GM21529 (cell line): ENCODE data around the gene BOC.

Experiments used
- ATAC-seq: cut with Tn5 transposase; IDR thresholded peaks from one replicate; pipeline ENCODE4 v1.9.1; 2021; ENCODE audit not compliant: unreplicated experiment

The BOC gene

DNA sequence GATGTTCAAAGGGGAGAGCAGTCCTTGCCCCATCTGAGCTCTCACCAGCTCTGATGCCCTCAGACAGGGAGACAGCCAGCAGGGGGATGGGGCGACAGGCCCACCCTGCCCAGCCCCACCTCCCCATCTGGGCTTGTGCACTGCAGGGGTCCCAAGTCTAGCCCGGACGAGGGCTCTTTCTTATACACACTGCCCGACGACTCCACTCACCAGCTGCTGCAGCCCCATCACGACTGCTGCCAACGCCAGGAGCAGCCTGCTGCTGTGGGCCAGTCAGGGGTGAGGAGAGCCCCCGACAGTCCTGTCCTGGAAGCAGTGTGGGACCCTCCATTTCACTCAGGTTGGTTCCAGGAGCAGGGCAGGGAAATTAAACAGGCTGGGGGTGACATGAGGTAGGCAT is 73.9 kb downstream of the BOC start:
- no peak for ATAC-seq

DNA sequence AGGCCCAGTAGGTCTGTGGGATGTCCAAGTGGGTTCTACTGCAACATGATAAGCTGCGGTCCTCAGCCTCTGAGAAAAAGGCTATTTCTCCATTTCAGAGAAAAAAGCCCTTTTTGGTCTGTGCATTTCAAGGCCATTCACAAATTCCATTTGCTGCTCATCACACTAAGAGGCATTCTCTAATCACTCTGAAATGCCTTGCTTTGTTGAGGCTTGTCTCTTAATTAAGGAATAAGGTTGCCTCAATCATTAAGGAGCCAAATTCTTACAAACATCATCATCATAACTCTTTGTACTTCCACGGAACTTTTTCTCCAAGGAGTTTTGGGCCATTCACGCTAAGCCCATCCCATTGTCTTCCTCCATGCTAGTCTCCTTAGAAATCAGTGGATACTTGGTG is 74.4 kb downstream of the BOC start:
- no peak for ATAC-seq

DNA sequence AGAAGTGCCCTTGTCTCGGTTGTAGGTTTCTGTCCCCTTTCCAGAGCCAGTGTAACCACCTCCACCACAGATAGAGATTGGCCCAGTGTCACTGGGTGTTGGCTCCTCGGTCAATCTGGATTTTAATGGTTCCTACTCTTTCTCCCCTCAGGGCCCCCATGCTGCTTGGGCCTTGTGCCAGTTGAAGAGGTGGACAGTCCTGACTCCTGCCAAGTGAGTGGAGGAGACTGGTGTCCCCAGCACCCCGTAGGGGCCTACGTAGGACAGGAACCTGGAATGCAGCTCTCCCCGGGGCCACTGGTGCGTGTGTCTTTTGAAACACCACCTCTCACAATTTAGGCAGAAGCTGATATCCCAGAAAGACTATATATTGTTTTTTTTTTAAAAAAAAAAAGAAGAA is 75.2 kb downstream of the BOC start:
- no peak for ATAC-seq

DNA sequence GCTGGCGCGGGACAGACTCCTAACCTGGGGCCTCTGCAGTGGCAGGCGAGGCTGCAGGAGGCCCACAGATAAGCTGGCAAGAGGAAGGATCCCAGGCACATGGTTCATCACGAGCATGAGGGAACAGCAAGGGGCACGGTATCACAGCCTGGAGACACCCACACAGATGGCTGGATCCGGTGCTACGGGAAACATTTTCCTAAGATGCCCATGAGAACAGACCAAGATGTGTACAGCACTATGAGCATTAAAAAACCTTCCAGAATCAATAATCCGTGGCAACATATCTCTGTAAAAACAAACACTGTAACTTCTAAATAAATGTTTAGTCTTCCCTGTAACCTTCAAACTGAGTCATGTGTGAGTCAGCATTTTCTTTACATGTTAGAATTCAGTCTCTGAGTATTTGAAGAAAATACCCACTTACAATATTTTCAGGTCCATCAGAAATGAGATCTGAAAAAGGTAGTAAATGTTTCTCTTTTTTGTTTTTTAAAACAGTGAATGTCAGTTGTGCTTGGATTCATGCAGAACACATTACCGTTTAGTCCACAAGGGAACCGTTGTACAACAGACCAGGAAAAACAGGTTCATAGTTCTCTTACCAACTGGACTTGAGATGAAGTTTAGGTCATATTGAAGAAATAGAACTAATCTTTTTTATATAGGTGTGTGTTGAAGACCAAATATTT is 75.9 kb downstream of the BOC start:
- no peak for ATAC-seq

DNA sequence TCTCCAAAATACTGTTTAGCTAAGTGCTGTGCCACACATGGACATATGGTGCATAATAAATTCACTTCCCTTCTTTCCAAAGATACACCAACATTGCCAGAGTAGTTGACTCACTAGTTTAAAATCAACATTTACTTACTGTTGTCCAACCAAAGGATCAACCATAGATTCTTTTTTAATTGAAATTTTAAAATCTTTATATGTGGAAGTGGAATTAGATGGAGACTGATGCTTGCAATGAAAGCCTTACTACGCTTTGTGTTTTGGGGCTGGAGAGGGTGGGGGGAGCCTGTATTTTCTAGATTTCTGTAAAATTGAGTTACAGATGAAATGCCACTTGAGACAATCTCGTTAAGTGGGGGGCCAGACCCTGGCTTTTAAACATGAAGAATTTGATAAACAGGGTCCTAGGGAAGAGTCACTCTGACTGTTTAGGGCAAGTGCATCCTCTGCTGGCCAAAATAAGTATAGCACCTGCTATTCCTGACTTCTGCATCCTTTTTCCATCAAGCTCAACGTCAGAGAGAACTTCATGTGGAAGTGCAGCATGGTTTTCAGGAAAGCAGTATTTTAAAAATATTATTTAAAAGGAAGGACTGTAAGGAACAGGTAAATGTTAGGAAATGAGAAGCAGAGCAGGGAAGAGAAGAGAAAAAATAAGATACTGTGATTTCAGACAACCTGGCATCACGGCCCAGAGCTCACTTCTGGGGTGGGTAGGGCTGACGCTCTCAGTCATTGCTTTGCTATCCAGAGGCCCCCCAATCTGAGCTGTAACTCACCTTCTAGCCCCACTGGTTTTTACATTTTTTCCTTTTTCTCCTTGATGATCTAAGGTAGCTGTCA is 76.7 kb downstream of the BOC start:
- no peak for ATAC-seq

DNA sequence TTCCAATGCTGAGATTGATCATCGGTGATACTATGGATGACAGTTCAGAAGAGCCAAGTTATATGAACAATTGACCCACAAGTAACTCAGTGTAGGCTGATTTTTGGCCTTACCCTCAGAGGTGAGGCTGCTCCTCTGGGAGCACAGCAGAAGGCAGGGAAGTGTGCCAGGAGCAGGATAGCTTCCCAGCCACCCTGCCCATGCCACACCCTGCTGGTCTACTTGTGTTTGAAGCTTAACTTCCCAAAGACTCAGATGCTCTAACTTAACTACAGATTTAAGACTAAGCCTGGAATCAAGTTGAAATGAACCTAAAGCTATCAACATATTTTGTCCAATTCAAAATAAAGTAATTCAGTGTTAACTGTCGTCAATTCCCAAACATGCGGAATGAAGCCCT is 77.5 kb downstream of the BOC start:
- no peak for ATAC-seq

DNA sequence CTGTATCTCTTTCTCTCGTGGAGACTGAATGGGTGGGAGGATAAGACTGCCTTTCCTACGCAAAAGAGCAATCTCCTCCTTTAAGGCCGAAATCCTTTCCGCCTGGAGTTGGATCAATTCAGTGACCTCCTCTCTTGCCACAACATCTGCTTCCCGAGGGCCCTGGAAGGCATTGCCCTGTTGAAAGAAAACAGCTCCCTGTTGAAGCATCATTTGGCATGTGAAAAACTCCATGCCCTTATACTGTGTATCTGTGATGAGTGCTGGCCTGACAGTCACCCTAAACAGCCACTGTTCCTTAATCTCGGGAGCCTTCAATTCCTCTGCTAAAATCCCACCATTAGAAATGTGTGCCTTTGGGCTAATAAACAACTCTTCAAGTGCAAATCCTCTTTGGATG is 80.2 kb downstream of the BOC start:
- no peak for ATAC-seq

DNA sequence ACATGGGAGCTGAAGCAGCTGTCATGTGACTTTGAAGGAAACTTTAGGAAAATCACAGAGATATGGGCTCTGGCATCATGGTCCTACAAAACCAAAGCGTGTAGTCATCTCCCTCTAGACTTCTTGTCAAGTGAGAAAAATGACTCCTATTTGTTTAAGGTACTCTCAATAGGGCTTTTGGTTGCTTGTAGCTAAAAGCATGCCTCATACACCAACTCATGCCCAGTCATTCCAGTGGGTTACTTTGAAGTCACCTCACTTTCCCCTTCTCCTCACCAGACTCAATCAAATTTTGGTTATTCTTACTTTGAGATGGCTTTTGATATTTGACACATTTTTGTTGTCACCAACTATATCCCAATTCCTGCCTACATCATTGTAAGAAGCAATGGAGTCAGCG is 81.6 kb downstream of the BOC start:
- no peak for ATAC-seq

DNA sequence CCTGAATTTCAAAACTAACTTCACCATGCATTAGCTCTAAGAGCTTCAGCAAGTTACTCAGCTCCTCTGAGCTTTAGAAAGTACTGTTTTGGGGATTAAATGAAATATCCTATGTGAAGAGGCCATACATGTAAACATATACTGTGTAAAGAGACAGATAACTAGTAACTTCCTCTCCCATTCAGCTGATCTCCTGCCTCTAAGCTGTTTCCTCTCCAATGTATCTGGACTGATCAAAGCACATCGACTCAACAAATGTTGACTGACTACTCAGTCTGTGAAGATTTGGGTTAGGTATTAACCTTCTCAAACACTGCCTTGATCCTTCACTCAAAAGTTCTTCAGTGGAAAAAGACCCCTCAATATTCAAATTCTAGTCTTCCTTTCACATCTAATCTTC is 82.0 kb downstream of the BOC start:
- ATAC-seq: no peak

DNA sequence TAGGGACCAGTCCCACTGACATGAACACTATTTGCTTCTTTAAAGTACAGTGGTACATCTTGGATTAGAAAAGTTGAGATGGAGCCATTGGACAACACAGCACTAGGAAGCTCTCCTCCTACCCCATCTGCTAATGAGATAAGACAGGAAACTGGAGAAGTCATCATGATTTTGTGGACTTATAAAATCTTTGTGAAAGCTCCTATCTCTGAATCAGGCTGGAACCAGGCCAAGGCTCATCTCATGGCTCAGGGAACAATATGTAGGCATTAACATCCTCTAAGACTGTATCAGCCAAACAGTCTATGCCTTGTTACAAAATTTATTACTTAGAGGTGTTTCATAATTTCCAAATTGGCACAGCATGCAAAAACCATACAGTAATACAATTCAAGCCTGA is 84.1 kb downstream of the BOC start:
- no peak for ATAC-seq

DNA sequence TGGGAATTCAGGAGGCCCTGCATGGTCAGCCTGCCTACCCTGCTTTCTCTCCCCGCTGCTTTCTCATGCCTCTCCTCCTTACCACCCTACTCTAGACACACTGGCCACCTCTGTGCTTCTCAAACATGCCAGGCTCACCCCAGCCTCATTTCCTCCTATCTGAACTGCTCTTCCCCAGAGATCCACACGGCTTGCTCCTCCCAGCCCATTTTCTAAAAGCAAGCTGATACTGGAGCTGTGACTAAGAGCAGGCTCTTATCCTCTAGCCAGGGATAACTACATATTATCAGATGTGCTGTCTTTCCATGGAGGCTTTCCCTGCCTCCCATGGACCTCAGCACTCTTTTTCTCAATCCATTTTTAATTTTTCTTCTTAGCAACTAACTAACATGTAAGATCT is 85.9 kb downstream of the BOC start:
- no peak for ATAC-seq

DNA sequence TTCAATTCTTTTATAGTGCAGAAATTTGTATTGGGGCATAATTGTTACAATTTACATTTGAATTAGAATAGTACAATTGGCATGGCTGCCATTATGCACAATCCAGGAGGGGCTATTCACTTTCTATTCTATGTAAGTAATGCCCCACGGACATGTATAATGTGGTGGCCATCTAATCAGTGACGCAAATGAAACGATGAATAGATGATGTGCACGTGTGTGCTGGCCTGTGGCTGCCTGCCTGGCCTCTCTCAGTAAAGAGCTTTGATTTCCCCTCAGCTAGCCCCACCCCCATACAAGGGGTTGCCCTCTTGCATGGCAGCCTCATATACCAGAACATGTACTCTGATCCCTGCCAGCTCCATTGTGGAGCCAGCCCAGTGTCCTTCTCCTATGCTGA is 86.5 kb downstream of the BOC start:
- no peak for ATAC-seq

DNA sequence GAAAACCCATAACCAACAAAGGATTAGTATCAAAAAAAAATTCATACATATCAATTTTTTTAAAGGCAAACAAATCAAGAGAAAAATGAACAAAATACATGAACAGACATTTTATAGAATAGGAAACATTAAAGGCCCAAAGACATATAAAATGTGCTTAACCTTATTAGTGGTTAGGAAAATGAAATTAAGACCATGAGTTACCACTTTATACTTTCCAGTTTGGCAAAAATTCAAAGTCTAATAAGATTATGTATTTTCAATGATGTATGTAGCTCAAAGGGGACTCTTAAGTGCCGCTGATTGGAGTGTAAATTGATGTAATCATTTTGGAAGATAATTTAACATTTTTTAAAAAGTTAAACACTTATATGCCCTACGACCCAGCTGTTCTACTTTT is 89.2 kb downstream of the BOC start:
- ATAC-seq: no peak

DNA sequence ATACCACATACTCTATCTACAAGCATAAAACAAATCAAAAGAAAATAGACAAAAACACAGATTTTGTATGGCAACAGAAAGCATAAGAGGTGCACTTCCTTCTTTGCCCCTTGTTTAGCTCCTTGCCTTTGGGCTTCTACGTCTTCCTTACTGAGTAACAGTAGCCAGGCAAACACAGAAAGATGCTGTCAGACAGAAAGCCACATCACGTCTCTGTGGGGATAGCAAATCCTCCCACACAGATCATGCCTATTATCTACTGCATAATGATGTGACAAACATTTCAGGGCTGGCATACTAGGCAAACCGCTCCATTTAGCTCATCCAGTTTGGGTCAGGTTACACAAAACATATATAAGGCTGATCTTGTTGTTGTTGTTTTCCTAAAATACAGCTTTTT is 92.7 kb downstream of the BOC start:
- ATAC-seq: no peak

DNA sequence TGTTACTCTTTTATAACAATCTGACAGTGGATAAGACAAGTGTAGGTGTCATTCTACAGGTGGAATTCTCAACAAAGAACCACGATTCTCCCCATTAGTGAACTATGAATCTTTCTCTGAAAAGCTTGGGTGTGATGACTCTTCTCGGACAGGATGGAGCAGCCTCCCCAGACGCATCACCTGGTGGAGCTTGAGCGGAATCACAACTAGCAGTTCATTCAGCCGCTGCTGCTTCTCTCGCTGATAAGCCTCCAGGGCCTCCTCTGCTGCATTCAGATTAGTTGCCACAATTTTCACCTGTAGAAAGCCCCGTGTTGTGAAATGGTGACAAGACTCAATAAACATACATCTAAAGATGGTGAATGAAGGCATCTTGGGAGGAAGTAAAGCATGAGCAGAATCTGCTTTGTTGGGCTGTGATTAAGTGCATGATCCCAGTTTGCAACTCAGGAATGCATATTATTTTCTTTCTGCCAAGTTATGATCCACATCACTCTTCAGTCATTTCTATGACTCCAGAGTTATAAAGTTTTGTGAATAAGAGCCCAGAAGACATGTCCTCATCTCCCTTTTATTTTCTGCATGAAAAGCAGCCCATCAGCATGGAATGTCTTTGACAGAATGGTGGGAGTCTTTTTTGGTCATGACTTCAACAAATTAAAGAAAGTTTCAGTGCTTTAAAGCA is 93.6 kb downstream of the BOC start:
- no peak for ATAC-seq

DNA sequence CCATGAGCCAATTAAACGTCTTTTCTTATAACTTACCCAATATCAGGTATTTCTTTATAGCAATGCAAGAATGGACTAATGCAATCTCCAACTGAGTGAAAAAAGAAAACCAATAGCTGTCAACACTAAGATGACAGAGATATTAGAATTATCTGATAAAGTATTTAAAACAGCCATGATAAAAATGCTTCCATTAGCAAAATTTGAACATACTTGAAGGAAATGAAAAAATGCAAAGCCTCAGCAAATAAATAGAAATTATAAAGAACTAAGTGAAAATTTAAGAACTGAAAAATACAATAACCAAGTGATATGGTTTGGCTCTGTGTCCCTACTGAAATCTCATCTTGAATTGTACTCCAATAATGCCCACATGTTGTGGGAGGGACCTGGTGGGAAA is 99.6 kb downstream of the BOC start:
- ATAC-seq: no peak

DNA sequence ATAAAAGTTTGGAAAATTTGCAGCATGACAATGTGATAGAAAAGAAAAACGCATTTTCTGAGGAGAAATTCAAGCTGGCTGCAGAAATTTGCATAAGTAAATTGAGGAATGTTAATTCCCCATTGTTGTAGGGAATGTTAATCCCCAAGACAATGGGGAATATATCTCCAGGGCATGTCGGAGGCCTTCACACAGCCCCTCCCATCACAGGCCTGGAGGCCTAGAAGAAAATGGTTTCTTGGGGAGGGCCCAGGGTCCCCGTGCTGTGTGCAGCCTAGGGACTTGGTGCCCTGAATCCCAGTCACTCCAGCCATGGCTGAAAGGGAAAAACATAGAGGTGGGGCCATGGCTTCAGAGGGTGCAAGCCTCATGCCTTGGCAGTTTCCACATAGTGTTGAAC is 101.1 kb downstream of the BOC start:
- no peak for ATAC-seq

DNA sequence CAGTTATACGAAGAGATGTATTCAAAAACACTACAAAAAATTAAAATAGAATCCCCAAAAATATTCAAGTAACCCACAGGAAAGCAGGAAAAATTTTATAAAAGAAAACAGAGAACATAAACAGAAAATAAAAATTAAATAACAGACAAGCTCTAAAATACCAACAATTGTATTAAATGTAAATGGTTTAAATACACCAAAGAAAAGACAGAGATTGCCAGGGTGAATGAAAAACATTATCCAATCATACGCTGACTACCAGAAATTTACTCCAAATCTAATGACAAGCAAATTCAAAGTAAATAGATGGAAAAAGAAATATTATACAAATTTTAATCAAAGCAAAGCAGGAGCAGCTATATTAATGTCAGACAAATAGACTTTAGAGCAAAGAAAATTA is 103.6 kb downstream of the BOC start:
- no peak for ATAC-seq

DNA sequence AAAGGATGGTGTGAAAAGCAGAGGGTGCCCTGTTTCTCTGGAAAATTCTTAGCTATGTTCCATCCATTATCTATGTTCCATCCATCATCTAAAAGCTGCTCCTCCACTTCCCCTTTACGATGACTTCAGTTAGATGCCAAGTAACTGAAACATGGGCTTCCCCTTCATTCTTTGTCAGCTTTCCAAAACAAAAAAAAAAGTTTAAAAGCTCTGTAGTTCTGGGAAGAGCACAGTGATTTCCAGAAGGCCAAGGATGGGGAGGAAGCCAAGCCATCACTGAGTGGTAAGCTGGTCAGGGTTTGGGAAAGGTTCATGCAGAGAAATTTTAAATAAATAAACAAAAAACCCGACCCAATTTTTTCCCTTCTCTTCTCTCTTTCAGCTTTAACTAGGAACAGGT is 118.4 kb downstream of the BOC start:
- ATAC-seq: no peak

DNA sequence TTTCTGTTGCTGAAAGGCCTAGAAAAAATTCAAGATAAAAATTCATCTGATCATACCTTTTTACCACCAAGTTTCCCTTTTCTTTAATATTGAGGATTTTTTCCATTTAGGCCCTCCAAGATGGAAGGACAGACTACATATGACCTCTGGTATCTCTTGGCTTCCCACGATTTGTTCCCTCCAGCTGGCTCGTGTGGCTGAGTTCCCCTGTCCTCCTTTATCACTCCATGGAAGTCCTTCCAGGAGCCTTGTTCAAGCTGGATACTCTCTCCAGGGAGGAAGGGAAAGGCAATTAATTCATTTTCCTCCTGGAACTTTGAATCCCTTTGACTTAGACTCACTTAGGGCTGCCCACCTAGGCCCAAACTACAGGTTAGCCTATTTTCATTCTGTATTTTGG is 119.4 kb downstream of the BOC start:
- no peak for ATAC-seq

DNA sequence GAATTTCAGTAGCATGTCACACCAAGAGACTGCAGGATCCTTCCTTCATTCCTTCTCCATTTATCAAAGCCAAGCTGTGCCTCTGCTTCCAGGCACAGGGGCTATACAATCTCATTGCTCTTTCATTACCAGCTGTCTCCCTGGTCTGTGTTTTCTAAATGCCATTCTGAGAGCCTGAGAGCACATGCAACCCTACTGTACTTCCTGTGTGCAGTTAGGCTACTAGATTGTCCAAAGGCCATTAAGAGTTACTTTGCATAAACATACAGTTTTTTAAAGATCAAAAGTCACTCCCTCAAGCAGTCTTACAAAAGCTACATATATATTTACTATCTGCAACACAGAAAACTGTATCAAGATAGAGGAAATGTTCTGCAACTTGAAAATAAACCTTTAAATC is 119.8 kb downstream of the BOC start:
- ATAC-seq: no peak
